Measurements from ENCODE around the gene PLCG1. TPM values are rescaled to one million over a fixed set of nuclear protein-coding genes. Genes with fewer than 3 reads are reported as not detected.

The PLCG1 gene
- total and polyA plus RNA-seq, 3 donors from 2014 or later: 118 to 186 (median 184) TPM

GRCh38 chr20:41154436-41155176, 17.3 kb downstream of the PLCG1 start:
- no peak for DNase-seq
- Histone ChIP-seq H3K27ac (no peak overlapping the region), H3K9me3 (no peaks in the 10 kb centered on the region), H3K27me3 (no peaks in the 10 kb centered on the region), H3K4me3 (no peak overlapping the region), H3K36me3 (ENCODE audit: low read depth, missing control alignments) (no peaks in the 10 kb centered on the region), H3K4me1 (peaks cover 20% of the 10 kb centered on the region)
- WGBS, 2 donors: 50 to 55% methylated on average over 8 of the region's 8 CpGs
- no peak for TF ChIP-seq CTCF (IDR thresholded peaks at IDR 0.05)
- no peak for TF ChIP-seq POLR2A (IDR thresholded peaks at IDR 0.05)
- intact Hi-C loops (cut with DNase I; ENCODE audit: low total_unique reads): no loop called here

GRCh38 chr20:41155261-41155660, 17.9 kb downstream of the PLCG1 start:
- H3K27ac ChIP-seq: no peak overlapping the region
- TF ChIP-seq CTCF (IDR thresholded peaks at IDR 0.05): no peak
- TF ChIP-seq POLR2A (IDR thresholded peaks at IDR 0.05): no peak
- H3K4me1 ChIP-seq: peaks cover 20% of the 10 kb centered on the region
- H3K36me3 ChIP-seq (ENCODE audit: low read depth, missing control alignments): no peaks in the 10 kb centered on the region
- H3K4me3 ChIP-seq: no peak overlapping the region
- WGBS, 2 donors: 72 to 75% methylated on average over 7 of the region's 7 CpGs
- no peaks in the 10 kb centered on the region for H3K9me3 ChIP-seq
- intact Hi-C loops (cut with DNase I; ENCODE audit: low total_unique reads): no loop called here
- H3K27me3 ChIP-seq: no peaks in the 10 kb centered on the region
- no peak for DNase-seq

GRCh38 chr20:41158082-41158625, 20.8 kb downstream of the PLCG1 start:
- no peak overlapping the region for H3K4me3 ChIP-seq
- H3K36me3 ChIP-seq (ENCODE audit: low read depth, missing control alignments): no peaks in the 10 kb centered on the region
- no peak for TF ChIP-seq POLR2A (IDR thresholded peaks at IDR 0.05)
- TF ChIP-seq CTCF (IDR thresholded peaks at IDR 0.05): no peak
- H3K4me1 ChIP-seq: peaks cover 29% of the 10 kb centered on the region
- H3K27ac ChIP-seq: no peak overlapping the region
- DNase-seq: no peak
- H3K27me3 ChIP-seq: no peaks in the 10 kb centered on the region
- intact Hi-C loops (cut with DNase I; ENCODE audit: low total_unique reads): no loop called here
- H3K9me3 ChIP-seq: no peaks in the 10 kb centered on the region
- WGBS, 2 donors: 79 to 81% methylated on average over 6 of the region's 6 CpGs

GRCh38 chr20:41159547-41159946, 22.2 kb downstream of the PLCG1 start:
- Histone ChIP-seq H3K4me1 (peaks cover 21% of the 10 kb centered on the region), H3K27ac (no peak overlapping the region), H3K36me3 (ENCODE audit: low read depth, missing control alignments) (no peaks in the 10 kb centered on the region), H3K4me3 (no peak overlapping the region), H3K9me3 (no peaks in the 10 kb centered on the region), H3K27me3 (no peaks in the 10 kb centered on the region)
- no peak for DNase-seq
- intact Hi-C loops (cut with DNase I; ENCODE audit: low total_unique reads): no loop called here
- TF ChIP-seq CTCF (IDR thresholded peaks at IDR 0.05) (no peak), POLR2A (IDR thresholded peaks at IDR 0.05) (no peak)
- 85 to 90% methylated on average over 10 of the region's 10 CpGs for WGBS, 2 donors

GRCh38 chr20:41160686-41161085, 23.3 kb downstream of the PLCG1 start:
- Histone ChIP-seq H3K36me3 (ENCODE audit: low read depth, missing control alignments) (no peaks in the 10 kb centered on the region), H3K27ac (no peak overlapping the region), H3K9me3 (no peaks in the 10 kb centered on the region), H3K27me3 (no peaks in the 10 kb centered on the region), H3K4me1 (peaks cover 15% of the 10 kb centered on the region), H3K4me3 (no peak overlapping the region)
- TF ChIP-seq POLR2A (IDR thresholded peaks at IDR 0.05) (no peak), CTCF (IDR thresholded peaks at IDR 0.05) (no peak)
- intact Hi-C loops (cut with DNase I; ENCODE audit: low total_unique reads): no loop called here
- 84 to 93% methylated on average over 2 of the region's 2 CpGs for WGBS, 2 donors
- DNase-seq: no peak
